B cell (primary cell): Measurements from ENCODE around the gene ICOS. TPM values are rescaled to one million over a fixed set of nuclear protein-coding genes. Genes with fewer than 3 reads are reported as not detected.

Experiments
- ATAC-seq: fragments of 200-7000 bp; cut with Tn5 transposase; one replicate; pipeline ENCODE4 v1.10.0; 2021; ENCODE audit warnings: low read depth, mild to moderate bottlenecking, moderate number of reproducible peaks, moderate library complexity
- CTCF ChIA-PET: fragments of 350-600 bp; sonication (Branson Sonifier 250); formaldehyde crosslinking; loops from one replicate; lab custom pipeline; 2021; ENCODE audit warnings: antibody characterized with exemption, inconsistent platforms; lab: Charles Lee
- POLR2A ChIA-PET: fragments of 350-600 bp; sonication (Branson Sonifier 250); formaldehyde crosslinking; loops from one replicate; lab custom pipeline; 2021; ENCODE audit warnings: antibody characterized with exemption; lab: Charles Lee
- DNase-seq: peaks from one replicate; pipeline ENCODE4 v3.0.0; 2013
- H2AFZ ChIP-seq: 2 replicates; pipeline ENCODE4 v1.6.1; 2012; ENCODE audit warnings: mild to moderate bottlenecking, low read depth, low read length; ENCODE audit not compliant: insufficient read depth, poor library complexity, severe bottlenecking
- H3K27ac ChIP-seq, 2 donors: 1 replicate in 1 of 2; 2 replicates in 1 of 2; pipeline ENCODE4 v1.5.1; 2012 to 2013; ENCODE audit warnings: low read length in 2 of 2, mild to moderate bottlenecking in 2 of 2, moderate library complexity in 1 of 2
- H3K27me3 ChIP-seq, 4 experiments: fragments of 200-600 bp in 1 of 4; sonication (generic) in 1 of 4; replicated peaks in 1 of 4; 1 replicate in 2 of 4; 2 replicates in 2 of 4; pipeline versions ENCODE4 v1.6.1 to v1.7.0; 2013 to 2016; ENCODE audit warnings: low read length in 3 of 4, mild to moderate bottlenecking in 2 of 4, mixed read lengths in 1 of 4, moderate library complexity in 1 of 4; ENCODE audit not compliant: insufficient read depth in 4 of 4, control insufficient read depth in 3 of 4; ENCODE audit errors: control extremely low read depth in 1 of 4
- H3K36me3 ChIP-seq, 2 experiments: replicated peaks in 1 of 2; 1 replicate in 1 of 2; 2 replicates in 1 of 2; pipeline versions ENCODE4 v1.6.1 to v1.7.1; 2013; ENCODE audit warnings: low read length in 1 of 2; ENCODE audit not compliant: insufficient read depth in 2 of 2, control insufficient read depth in 1 of 2; ENCODE audit errors: control extremely low read depth in 1 of 2, extremely low read depth in 1 of 2
- H3K4me1 ChIP-seq, 2 donors: fragments of 200-600 bp in 1 of 2; sonication (generic) in 1 of 2; 1 replicate in 1 of 2; 2 replicates in 1 of 2; pipeline versions ENCODE4 v1.5.1 to v1.6.1; 2013 to 2017; ENCODE audit warnings: low read length in 2 of 2; ENCODE audit not compliant: control insufficient read depth in 2 of 2, insufficient read depth in 2 of 2
- H3K4me2 ChIP-seq: replicated peaks from 2 replicates; pipeline ENCODE3; 2012; ENCODE audit warnings: mild to moderate bottlenecking, low read depth, low read length; ENCODE audit not compliant: poor library complexity, severe bottlenecking
- H3K4me3 ChIP-seq, 5 experiments: fragments of 200-600 bp in 1 of 5; sonication (generic) in 1 of 5; 1 replicate in 3 of 5; 2 replicates in 2 of 5; pipeline versions ENCODE4 v1.5.1 to v1.7.0; 2011 to 2016; ENCODE audit warnings: low read length in 4 of 5, mild to moderate bottlenecking in 4 of 5, low read depth in 2 of 5, control low read depth in 1 of 5, moderate library complexity in 1 of 5; ENCODE audit not compliant: insufficient read depth in 1 of 5; ENCODE audit errors: control extremely low read depth in 1 of 5, extremely low read depth in 1 of 5
- H3K79me2 ChIP-seq: fragments of 200-600 bp; sonication (generic); one replicate; pipeline ENCODE4 v1.6.0; 2016; ENCODE audit warnings: low read length; ENCODE audit not compliant: control insufficient read depth, insufficient read depth
- H3K9ac ChIP-seq: fragments of 200-600 bp; sonication (generic); 2 replicates; pipeline ENCODE4 v1.6.1; 2017; ENCODE audit warnings: mild to moderate bottlenecking, low read length, moderate library complexity
- H3K9me3 ChIP-seq, 3 donors: one replicate each; pipeline versions ENCODE4 v1.6.1 to v1.7.1; 2013; ENCODE audit warnings: low read length in 2 of 3; ENCODE audit not compliant: control insufficient read depth in 2 of 3, insufficient read depth in 1 of 3; ENCODE audit errors: control extremely low read depth in 1 of 3
- H4K20me1 ChIP-seq: 2 replicates; pipeline ENCODE4 v1.6.0; 2012; ENCODE audit warnings: mild to moderate bottlenecking, low read length; ENCODE audit not compliant: insufficient read depth, control insufficient read depth, poor library complexity, severe bottlenecking
- H3K27ac Mint-ChIP-seq: one replicate; pipeline ENCODE4 v1.8.0; 2021; ENCODE audit warnings: mixed read lengths
- H3K27me3 Mint-ChIP-seq: one replicate; pipeline ENCODE4 v1.8.0; 2021; ENCODE audit warnings: mixed read lengths
- H3K4me1 Mint-ChIP-seq: one replicate; pipeline ENCODE4 v1.8.0; 2021; ENCODE audit warnings: mixed read lengths
- H3K4me3 Mint-ChIP-seq: one replicate; pipeline ENCODE4 v1.8.0; 2021; ENCODE audit warnings: mixed read lengths
- H3K9me3 Mint-ChIP-seq: one replicate; pipeline ENCODE4 v1.8.0; 2022; ENCODE audit warnings: mixed read lengths; ENCODE audit not compliant: insufficient read depth
- EZH2 ChIP-seq: IDR thresholded peaks from 2 replicates; pipeline ENCODE4 v1.6.1; 2012; ENCODE audit warnings: borderline replicate concordance, low read depth, mild to moderate bottlenecking, moderate library complexity, low read length; ENCODE audit not compliant: insufficient read depth, poor library complexity, severe bottlenecking
- WGBS: methylation state at CpG from one replicate; pipeline ENCODE4 v1.1.5; 2013; ENCODE audit warnings: missing lambda C conversion rate; ENCODE audit not compliant: insufficient coverage; 5-methylcytosine and 5-hydroxymethylcytosine counted together
- intact Hi-C: fragments of 100-400 bp; cut with micrococcal nuclease; formaldehyde crosslinking; loops from one replicate; pipeline ENCODE4 v1.10.0; 2022
- polyA plus RNA-seq: library from polyadenylated mRNA; depleted of rRNA; stranded (reverse); fragments of >200 nt; gene quantifications from 2 replicates; pipeline ENCODE4 v1.2.3, GENCODE V29; 2012
- total RNA-seq, 2 donors: library from RNA; stranded (reverse); fragments of 120-200 nt in 1 of 2; gene quantifications; 1 replicate in 1 of 2; 2 replicates in 1 of 2; pipeline versions ENCODE4 v1.2.3 to v1.2.4, GENCODE V29; 2013 to 2022
- TF ChIP-seq, protein P1 (sequence below): fragments of 200-600 bp; IDR thresholded peaks from one replicate; pipeline ENCODE4 v1.8.0; 2022; ENCODE audit warnings: antibody characterized with exemption, mild to moderate bottlenecking

Gene ICOS
- total and polyA plus RNA-seq, 2 donors (not counting 1 experiment from before 2014, with no cell fraction given): 0.21 TPM; not detected in 1

DNA sequence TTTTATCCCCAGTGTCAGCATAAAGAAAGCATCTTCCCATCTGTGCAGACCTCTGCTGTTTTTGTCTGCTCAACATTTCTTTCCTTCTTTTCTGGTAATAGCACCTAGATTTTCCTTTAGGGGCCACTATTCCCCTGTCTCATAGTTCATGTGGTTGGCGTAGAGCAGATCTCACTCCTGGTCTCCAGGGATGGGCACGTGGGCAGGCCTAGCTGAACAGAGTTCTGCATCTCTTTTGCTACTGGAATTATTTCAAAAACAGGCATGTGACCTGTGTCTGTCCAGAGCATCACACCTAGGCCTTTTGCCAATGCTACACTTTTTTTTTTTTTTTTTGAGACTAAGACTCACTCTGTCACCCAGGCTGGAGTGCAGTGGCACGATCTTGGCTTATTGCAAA, 17.7 kb upstream of the ICOS start:
- H3K27me3 Mint-ChIP-seq: peaks cover 23% of the 10 kb centered on the region
- H3K9me3 ChIP-seq: no peaks in the 10 kb centered on the region
- H3K27ac ChIP-seq: no peak overlapping the region
- ChIA-PET POLR2A (no interaction called here), CTCF (no interaction called here)
- H3K4me1 Mint-ChIP-seq: peaks cover 5% of the 10 kb centered on the region
- TF ChIP-seq, protein P1, sequence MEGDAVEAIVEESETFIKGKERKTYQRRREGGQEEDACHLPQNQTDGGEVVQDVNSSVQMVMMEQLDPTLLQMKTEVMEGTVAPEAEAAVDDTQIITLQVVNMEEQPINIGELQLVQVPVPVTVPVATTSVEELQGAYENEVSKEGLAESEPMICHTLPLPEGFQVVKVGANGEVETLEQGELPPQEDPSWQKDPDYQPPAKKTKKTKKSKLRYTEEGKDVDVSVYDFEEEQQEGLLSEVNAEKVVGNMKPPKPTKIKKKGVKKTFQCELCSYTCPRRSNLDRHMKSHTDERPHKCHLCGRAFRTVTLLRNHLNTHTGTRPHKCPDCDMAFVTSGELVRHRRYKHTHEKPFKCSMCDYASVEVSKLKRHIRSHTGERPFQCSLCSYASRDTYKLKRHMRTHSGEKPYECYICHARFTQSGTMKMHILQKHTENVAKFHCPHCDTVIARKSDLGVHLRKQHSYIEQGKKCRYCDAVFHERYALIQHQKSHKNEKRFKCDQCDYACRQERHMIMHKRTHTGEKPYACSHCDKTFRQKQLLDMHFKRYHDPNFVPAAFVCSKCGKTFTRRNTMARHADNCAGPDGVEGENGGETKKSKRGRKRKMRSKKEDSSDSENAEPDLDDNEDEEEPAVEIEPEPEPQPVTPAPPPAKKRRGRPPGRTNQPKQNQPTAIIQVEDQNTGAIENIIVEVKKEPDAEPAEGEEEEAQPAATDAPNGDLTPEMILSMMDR: no peak
- TF ChIP-seq EZH2: no peak
- H3K27me3 ChIP-seq: peaks cover 0 to 4% (median 0%) of the 10 kb centered on the region in 4 experiments
- intact Hi-C loops: no loop called here
- no peaks in the 10 kb centered on the region for H3K36me3 ChIP-seq
- no peaks in the 10 kb centered on the region for H3K9me3 Mint-ChIP-seq
- no peak overlapping the region for H3K4me3 Mint-ChIP-seq
- H3K4me3 ChIP-seq: no peak overlapping the region
- H3K9ac ChIP-seq: no peak overlapping the region
- no peak overlapping the region for H3K4me2 ChIP-seq
- H2AFZ ChIP-seq: no peak overlapping the region
- no peaks in the 10 kb centered on the region for H4K20me1 ChIP-seq
- no peaks in the 10 kb centered on the region for H3K79me2 ChIP-seq
- DNase-seq (no peak), ATAC-seq (no peak)
- no peak overlapping the region for H3K27ac Mint-ChIP-seq
- 76% methylated on average over 2 of the region's 3 CpGs for WGBS
- H3K4me1 ChIP-seq: no peaks in the 10 kb centered on the region

DNA sequence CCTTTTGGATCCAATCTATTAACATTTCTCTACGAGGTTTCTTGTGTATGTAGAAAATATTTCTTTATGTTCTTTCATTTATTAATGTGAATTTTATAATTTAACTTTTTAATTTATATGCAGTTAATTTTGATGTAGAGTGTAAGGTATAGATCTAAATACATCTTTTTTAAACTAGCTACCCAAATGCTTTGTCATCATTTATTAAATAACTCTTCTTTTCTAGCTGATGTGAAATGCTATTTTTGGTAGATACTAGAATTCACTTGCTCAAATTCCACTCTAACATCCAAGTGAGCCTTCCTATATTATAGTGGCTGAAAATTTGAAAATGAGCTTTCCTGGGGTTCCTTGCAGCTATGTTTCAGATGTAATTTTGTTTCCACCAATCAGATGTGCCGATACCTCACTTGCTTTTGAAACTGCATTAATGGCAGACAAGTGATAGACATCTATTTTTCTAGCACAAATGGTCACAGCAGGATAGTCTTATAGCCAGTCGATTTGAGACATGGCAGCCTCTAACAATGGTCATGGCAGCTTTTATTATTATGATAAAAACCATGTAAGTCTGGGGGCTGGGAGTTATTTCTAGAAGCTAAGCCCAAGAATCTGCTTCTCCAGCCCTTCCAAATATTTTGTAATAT, 10.9 kb upstream of the ICOS start:
- CTCF ChIA-PET: no interaction called here
- 100% methylated on average over 1 of the region's 3 CpGs for whole genome bisulfite sequencing
- no peak for DNase-seq
- H3K27me3 Mint-ChIP-seq: peaks cover 20% of the 10 kb centered on the region
- H3K79me2 ChIP-seq: no peaks in the 10 kb centered on the region
- H3K27me3 ChIP-seq: peaks cover 0 to 4% (median 0%) of the 10 kb centered on the region in 4 experiments
- no peaks in the 10 kb centered on the region for H3K4me1 Mint-ChIP-seq
- no peak for ATAC-seq
- no peaks in the 10 kb centered on the region for H3K9me3 ChIP-seq
- no peaks in the 10 kb centered on the region for H3K36me3 ChIP-seq
- TF ChIP-seq, protein P1: no peak
- no peak overlapping the region for H3K4me3 Mint-ChIP-seq
- H3K9ac ChIP-seq: no peak overlapping the region
- no peaks in the 10 kb centered on the region for H3K9me3 Mint-ChIP-seq
- H3K27ac ChIP-seq: no peak overlapping the region
- no peak overlapping the region for H2AFZ ChIP-seq
- no peak overlapping the region for H3K27ac Mint-ChIP-seq
- H3K4me1 ChIP-seq: no peaks in the 10 kb centered on the region
- no peak overlapping the region for H3K4me3 ChIP-seq
- POLR2A ChIA-PET: no interaction called here
- H4K20me1 ChIP-seq: no peaks in the 10 kb centered on the region
- H3K4me2 ChIP-seq: no peak overlapping the region
- intact Hi-C loops: no loop called here
